Peyer's patch (tissue), 4 donors: ENCODE data around the gene CCDC194.

Experiments
- POLR2A ChIP-seq, 2 donors: fragments of 450-650 bp; IDR thresholded peaks; one replicate each; pipeline ENCODE4 v1.5.1; 2017; ENCODE audit warnings: antibody characterized with exemption in 2 of 2, mild to moderate bottlenecking in 2 of 2, moderate library complexity in 2 of 2
- TF ChIP-seq, protein P1 (sequence below), 6 experiments: fragments of 450-650 bp in 4 of 6; fragments of 200-600 bp in 2 of 6; sonication (generic) in 1 of 6; IDR thresholded peaks; one replicate each; pipeline ENCODE4 v1.5.1; 2017 to 2019; ENCODE audit warnings: antibody characterized with exemption in 6 of 6, mild to moderate bottlenecking in 3 of 6, moderate library complexity in 1 of 6

DNA sequence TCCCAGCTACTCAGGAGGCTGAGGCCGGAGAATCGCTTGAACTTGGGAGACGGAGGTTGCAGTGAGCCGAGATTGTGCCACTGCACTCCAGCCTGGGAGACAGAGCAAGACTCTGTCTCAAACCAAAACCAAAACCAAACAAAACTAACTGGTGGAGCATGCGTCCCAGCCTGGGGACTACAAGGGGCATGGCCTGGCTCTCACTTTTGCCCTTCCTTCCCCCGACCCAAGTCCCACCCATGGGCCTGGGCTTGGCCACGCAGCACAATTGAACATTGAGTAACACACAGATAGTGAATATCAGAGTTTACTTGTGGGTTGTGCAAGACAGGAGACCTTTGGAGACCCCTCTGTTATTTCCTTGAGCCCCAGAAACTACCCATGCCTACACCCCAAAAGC, 41.2 kb upstream of the CCDC194 start:
- no peak for TF ChIP-seq POLR2A (IDR thresholded peaks at IDR 0.05)
- TF ChIP-seq, protein P1, sequence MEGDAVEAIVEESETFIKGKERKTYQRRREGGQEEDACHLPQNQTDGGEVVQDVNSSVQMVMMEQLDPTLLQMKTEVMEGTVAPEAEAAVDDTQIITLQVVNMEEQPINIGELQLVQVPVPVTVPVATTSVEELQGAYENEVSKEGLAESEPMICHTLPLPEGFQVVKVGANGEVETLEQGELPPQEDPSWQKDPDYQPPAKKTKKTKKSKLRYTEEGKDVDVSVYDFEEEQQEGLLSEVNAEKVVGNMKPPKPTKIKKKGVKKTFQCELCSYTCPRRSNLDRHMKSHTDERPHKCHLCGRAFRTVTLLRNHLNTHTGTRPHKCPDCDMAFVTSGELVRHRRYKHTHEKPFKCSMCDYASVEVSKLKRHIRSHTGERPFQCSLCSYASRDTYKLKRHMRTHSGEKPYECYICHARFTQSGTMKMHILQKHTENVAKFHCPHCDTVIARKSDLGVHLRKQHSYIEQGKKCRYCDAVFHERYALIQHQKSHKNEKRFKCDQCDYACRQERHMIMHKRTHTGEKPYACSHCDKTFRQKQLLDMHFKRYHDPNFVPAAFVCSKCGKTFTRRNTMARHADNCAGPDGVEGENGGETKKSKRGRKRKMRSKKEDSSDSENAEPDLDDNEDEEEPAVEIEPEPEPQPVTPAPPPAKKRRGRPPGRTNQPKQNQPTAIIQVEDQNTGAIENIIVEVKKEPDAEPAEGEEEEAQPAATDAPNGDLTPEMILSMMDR (IDR thresholded peaks at IDR 0.05) = no peak
